ENCODE data around the gene MMP3.
"Not testable (repeated sequence)": the region's sequence is repeated elsewhere in the genome, so short reads cannot be mapped to it uniquely, and the experiment has no call there.

Gene MMP3

DNA sequence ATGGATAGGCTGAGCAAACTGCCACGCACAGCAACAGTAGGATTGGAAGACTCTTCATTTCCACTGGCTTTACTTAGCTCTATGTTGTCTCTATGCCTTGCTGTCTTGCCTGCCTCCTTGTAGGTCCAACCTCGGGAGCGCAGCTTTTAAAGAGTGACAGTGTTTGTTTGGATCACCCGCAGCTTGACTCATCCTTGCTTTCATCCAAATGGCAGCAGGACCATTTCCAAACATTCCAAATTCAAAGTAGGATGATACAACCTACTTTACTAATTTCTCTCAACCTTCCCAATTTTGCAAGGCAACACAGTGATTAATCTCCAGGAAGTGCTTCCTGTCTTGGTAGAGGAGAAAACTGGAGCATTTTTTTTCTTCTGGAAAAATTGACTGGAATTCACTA lies at the start of gene MMP3:
MMP3 (minus strand) TSS at position 121 of the 400 bp plus-strand sequence; CDS start at position 58, 63 bp downstream.
- DNase-seq: no peak

DNA sequence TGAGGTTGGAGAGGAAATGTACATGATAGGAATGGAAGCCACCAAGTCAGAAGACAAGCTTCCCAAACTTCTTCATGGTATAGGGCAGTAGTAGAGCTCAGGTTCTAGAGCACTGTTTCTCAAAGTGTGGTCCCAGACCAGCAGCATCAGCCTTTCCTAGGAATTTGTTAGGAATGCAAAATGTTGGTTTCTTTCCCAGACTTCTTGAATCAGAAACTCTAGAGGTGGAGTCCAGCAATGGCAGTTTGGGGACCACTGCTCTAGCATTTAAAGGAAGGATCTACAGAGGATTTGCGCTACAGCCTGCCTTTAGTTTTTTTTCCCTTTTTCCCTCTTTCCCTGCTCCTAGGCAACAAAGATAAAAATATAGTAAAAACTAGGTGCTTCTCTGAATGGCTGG lies 48.3 kb upstream of the MMP3 start:
- DNase-seq: no peak

DNA sequence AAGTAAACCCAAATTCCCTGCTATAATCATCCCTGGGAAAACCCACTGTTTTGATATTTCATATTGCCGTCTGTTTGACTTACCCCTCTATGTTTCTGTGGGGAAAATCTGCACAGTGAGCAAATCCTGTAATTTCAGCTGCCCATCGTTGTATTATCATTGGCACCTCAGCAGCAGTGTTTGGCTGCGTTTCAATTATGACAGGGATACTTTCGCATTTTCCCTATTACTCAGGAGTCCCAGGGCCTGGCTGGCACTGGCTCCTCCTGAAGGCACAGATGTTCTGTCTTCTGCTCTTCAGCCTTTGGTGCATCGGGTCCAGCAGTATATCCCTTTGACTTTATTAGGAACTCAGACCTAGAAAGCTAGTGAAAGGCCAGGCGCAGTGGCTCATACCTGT lies 43.6 kb upstream of the MMP3 start:
- DNase-seq: no peak

DNA sequence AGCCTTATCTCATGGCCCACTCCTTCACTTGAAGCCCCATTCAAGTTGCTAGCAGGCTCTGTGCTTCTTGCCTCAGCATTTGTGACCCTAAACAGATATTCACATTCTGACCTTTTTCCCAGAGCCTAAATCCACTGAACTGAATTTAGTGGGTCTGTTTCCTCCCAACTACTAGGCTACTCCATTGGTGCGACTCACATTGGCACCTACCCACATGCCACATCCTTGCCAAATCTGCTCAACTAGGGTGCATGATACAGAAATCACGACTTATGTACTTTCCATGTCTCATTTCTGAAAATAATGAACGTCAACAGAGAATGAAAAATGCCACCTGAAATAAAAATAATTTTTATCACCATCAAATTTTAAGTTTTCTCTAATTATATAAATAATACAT lies 39.7 kb upstream of the MMP3 start:
- no peak for DNase-seq

DNA sequence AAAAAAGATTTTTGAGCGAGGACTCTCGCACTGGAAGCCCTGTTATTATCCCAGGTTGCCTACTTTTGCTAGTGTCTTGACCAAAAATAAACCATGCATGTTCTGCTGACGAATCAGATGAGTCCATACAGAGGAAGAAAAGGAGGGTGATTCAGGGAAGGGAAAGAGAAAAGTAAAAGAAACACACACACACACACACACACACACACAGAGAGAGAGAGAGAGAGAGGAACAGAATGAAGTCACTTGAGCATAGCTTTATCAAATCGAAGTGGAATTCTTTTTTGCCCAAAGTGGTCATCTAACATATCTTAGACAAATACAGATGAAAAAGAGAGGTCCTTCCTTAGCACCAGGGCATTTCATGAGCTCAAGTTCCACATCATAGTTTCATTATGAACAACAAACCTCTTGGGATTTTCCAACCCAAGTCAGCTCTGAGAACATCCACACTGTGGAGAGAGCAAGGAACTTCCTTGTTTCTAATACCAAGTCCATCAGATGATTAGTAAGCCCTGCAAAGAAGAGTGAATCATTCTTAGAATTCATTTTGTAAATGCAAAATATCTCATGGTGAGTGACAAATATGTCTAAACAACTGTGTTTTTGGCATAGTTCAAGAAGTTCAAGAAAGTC lies 39.1 kb upstream of the MMP3 start:
- peak in 1 of 2 donors; percentile 0 for DNase-seq

DNA sequence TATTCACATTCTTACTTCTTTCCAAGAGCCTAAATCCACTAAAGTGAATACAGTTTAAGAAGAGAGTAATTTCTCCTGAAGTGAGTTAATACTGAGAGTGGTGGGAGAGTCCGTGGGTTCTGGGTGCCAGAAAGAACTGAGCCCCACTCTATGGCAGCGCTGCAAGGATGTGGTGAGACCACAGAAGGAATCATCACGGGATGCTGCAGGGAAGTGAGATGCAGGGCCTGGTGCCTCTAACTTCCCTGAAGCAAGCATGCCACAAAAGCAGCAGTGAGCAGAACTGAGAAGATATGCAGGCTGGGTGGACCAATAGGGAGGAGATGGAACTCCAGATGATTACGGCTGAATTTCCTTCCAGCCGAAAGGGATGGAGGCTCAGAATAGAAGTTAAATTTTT lies 36.4 kb upstream of the MMP3 start:
- DNase-seq: no peak

DNA sequence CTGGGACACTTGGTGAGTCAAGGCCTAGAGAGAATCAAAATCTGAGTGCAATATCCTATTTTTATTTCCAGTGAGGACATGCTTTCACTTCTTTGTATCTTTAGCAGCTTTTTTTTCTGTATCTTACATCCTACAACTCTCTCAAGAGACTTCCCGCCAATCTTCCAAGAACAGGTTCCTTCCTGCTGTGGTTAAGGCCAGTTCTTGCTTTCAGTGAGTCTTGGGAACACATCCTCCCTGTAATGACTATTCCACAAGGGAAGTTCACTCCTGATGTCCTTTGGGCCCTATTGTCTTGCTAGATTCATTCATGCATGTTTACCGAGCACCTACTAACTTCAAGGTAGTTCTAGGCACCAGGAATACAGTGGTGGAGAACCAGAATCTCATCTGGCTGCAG lies 35.2 kb upstream of the MMP3 start:
- no peak for DNase-seq

DNA sequence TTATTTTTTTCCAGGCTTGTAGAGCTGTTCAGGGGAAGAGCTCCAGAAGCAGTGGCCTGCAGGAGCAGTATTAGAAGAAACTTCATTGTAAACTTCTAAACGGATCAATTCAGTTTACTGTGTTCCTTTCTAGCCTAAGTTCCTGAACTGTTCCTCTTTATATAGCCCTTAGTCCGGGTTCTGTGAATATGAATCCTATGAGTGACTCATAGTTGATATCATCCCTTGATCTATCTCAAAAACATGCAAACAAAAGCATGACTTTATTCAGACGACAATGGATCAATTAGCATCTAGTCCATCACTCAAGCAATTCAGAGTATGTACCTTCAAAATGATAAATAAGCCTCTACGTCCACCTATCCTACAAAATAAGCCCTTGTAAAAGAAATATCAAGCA lies 31.4 kb upstream of the MMP3 start, which contains the start of gene MMP12:
MMP12 (minus strand) TSS at position 131 of the 400 bp plus-strand sequence; CDS start at position 86, 45 bp downstream.
- DNase-seq: no peak

DNA sequence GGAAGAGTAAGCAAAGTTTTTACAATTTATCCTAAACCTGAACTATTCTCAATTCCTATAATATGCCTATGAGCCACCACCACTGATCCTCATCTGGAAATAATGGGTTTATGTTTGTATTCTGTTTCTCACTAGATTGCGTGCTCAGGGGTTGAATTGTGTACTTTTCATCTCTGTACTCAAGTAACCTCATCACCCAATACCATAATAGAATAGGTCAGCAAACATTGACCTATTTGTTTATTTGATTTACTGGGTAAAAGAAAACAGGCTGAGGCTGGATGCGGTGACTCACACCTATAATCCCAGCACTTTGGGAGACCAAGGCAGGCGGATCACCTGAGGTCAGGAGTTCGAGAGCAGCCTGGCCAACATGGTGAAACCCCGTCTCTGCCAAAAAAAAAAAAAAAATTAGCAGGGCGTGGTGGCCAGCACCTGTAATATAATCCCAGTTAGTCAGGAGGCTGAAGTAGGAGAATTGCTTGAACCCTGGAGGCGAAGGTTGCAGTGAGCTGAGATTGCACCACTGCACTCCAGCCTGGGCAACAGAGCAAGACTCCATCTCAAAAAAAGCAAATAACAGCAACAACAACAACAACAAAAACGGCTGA lies 26.1 kb upstream of the MMP3 start:
- DNase-seq: not testable (repeated sequence)

DNA sequence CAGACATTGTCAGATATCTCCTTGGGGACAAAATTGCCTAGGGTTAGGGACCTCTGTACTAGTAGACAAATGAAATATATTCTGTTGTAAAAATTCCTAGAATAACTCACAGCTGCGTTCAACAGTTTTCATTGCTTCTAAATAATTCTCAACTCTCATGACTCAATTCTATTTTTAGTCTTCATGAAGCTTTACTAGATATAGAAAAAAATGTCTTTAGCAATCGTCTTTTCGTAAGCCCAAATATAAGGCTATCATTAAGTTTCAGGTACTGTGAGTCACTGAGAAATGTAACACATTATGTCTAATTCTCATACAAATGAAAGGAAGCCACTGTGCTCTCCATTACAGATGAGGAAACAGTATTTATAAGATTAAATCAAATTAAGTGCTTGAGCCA lies 24.9 kb upstream of the MMP3 start:
- no peak for DNase-seq

DNA sequence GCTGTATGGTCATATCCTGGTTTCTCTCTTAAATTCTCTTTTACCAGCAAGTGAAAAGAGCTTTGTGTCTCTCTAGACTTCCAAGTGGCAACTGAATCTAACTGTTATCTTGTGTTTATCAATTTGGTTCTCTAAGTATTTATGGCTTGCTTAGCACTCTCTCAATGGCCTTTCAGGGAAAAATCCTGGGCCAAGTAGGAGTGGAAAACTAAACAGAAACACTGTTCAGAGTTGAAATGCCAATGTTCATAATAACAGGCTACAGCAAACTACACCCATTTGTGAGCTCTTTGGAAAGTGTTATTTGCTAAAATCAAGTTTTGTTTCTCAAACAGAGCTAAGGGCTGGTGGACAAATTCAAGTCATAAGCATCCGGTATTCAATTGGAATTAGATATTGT lies 21.3 kb upstream of the MMP3 start:
- DNase-seq: no peak

DNA sequence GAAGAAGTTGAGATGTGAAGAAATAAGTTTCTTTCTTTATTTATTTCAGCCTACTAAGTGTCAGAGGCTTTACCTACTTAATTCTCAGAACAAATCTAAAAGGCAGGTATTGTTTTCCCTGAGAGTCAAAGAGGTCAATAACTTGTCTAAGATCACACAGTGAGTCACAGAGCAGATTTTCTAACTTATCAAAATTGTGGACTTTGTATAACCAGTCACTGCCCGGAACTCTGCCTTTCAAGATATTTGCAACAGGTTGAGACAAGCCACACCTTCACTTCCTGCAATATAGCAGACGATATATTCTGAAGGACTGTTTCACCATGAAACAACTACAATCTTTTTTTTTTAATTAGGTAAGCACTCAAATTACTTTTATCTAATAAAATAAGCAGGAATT lies 10.5 kb upstream of the MMP3 start:
- DNase-seq: no peak

DNA sequence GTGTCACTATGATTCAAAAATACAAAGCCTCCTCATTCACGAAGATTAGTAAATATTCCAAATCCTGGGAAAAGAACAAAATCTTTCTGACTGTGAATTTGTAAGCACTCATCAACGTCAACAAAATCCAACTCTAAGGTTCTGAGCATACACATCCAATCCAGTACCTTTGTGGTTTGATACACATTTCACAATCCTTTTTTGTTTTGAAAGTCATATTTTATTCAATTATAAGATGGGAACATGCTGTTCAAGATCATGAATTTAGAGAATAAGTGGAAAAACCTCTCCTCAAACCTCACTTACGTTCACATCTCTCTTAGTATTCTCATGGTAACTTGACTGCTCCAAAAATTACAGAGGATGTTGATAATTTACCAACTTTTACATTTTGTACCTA lies 9.6 kb upstream of the MMP3 start:
- DNase-seq: no peak

DNA sequence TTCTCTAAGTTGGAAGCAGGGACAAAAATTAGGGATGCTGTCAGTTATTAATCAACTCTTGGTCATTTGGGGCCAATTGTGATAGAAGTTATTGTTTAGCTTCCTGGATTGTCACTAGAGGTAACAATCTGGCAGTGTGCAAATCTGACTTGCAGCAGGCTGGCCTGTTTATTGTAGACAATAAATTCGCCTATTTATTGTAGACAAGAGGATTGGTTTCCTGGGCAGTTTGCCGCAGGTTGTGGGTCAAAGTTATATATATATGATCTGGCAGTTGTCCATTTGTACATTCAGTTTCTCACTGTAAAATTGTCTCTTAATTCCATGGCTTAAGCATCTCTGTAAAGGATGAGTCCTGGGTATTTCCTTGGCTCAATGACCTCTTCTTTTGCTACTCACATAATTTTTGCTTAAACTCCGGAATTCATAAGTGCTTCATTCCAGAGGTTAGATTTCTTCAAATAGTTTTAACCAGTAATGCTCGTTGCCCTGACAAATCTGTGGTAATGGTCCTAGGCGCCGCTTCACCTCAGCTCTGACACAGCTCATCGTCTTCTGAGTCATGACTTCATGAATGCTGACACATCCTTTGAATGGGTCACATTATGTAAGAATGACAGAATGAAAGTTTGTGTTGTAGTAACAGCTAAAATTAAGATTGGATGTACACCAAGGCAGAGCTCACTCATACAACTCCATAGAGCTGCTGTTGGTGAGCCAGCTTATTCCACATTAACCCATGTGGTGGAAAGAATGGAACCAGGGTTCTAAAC lies 7.8 kb upstream of the MMP3 start:
- no peak for DNase-seq

DNA sequence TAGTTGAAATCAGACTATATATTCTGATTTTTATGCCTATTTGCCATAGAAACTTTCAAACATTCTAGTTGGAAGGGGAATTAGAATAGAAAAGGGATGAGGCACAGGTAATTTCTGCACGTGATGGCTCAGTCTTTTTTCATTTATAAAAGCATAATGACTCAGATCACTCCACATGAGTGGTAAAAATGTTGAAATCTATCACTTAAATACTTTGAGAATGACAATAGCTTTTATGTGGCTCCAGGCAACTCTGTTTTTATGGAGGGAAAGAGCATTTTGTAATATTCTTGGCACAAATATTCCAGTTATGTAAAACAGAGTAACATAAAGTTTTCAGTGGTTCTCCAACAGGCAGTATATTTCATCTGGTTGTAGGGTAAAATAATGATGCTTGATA lies 5.9 kb upstream of the MMP3 start:
- no peak for DNase-seq

DNA sequence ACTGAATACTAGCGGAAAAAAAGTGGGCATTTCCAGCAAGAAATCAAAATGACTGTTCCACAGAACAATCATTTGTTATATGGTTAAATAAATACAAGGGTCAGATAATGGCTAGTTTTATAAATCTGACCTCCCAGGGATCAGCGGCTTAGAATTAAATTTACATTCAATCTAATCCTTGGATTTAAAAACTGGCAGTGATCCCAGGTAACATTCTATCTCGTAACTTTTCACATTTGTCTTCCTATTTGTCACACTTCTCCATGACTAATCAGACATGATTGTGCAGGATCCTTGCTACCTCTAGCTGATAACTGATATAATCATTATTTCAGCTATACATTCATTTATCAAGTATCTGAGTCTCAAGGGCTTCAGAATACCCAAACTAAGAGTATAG lies 2.9 kb upstream of the MMP3 start:
- DNase-seq: no peak

DNA sequence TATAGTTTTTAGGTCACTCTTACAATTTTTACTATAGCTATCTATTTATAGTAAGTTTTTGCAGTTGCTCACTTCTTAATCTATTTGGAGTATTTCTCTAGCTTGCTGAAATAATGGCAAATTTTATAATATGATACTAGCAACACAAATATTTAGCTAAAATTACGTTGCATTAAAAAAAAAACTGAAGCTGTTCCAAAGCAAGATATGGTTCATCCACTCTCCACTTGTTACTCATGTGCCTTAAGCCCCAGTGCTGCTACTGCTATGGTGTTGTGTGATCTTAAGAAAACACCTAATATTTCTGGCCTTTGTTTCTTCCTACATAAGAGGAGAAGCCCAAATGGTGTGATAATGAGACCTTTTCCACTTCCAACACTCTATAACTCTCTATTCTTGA lies 479 bp downstream of the MMP3 start:
- no peak for DNase-seq

DNA sequence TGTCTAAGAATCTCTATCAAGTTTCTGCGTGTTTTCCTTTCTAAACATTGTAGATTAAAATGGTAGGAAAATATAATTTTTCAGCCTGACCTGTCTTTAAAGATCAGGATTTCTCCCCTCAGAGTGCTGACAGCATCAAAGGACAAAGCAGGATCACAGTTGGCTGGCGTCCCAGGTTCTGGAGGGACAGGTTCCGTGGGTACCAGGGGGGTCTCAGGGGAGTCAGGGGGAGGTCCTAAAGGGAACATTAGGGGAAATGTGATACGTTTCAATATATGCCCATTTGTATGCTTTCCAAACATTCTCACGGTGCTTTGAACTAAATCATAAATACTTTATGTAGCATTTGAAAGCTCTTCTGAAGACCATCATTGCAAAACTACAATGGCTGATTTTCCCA lies 3.4 kb downstream of the MMP3 start:
- no peak for DNase-seq

DNA sequence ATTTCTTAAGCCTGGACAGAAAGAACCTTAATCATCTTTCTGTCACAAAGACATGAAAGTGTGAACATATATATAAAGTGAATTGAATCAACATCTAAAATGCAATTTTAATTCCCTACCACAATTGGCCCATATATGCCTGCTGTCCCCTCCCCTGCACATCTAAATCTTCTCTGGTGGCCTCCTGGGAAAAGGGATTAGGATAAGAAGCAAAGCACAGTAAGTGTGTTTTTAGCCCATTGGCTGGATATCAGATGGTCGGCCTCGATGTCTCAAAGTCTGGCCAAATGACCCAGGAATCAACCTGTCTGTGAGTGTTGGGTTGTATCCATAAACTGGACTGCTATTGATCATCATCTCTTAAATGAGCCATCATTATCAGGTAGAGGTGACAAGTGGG lies 5.8 kb downstream of the MMP3 start:
- no peak for DNase-seq

DNA sequence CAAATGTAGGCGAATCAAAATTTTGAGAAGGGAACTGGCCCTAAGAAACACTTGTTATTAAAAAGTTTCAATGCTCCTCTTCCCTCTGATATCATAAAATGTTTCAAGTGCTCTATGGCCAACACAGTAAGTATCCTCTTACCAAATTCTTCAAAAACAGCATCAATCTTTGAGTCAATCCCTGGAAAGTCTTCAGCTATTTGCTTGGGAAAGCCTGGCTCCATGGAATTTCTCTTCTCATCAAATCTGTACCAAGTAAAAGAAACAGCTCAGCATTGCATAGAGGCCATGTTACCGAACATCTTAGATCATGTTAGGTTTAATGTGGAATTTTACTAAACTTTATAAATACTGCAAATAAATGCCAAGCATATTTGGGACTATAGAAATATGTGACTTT lies 6.3 kb downstream of the MMP3 start:
- DNase-seq: no peak

DNA sequence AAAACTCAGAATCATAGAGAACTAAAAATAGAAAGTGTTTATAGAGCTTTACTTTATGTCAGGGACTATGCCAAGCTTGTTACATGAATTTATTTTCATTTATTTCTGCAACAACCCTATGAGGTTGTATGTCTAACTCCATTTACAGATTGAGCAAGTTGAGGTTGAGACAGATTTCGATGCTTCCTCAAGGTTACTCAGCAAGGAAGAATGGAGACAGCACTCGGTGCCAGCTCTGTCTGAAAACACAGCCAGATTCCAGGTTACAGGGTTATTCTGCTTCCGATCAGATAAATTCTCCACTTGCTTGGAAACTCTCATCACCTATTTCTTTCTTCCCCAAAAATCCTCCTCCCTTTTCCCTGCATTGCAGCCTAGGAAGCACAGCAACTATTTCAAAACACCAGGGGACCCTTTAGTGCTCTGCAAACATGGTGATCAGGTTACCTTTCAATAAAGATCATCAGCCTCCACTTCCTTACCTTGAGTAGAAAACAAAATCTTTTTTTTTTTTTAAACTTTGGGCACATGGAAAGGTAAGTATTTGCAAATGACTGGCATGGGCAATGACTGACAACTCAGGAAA lies 7.0 kb downstream of the MMP3 start:
- DNase-seq: no peak

DNA sequence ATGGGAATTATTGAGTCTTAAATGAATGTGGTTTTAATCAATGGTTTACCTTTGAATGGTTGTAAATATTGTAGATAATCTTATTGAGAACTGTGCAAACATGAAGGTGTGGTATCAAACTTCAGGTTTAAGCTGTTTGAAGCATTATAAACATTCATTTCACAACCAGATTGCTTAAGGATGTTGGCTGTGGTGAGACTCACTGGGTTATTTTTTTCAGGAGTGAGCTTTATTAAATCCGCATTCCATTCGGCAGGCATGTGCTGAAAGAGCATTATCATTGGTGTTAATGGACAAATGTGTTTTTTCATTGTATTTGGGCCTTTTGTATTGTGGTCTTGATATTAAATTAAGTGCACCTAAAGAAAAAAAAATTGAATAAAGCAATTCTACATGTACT lies 9.7 kb downstream of the MMP3 start:
- DNase-seq: no peak

DNA sequence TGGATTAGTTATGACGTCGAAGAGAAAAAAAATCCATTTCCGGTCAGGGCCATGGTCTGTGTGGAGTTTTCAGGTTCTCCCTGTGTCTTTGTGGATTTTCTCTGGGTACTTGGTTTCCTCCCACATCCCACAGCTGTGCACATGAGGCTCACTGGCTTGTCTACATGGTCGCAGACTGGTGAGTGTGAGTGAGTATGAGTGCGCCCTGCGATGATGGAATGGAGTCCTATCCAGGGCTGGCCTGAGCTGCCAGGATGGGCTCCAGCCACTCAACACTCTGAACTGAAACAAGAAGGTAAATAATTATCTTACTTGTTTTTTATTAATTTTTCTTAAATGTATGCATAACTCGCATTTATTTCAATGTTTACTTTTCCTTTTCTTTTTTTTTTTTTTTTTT lies 10.8 kb downstream of the MMP3 start:
- DNase-seq: no peak
